H1 (cell line): ENCODE results near the gene TBC1D25. TPM values are rescaled to one million over a fixed set of nuclear protein-coding genes. Genes with fewer than 3 reads are reported as not detected.

Experiments
- CTCF ChIA-PET: fragments of 300-600 bp; sonication (Branson Sonifier 250); formaldehyde crosslinking; loops from one replicate; lab custom pipeline; 2021; ENCODE audit not compliant: partially characterized antibody; lab: Charles Lee
- POLR2A ChIA-PET: fragments of 300-600 bp; sonication (Branson Sonifier 250); formaldehyde crosslinking; loops from one replicate; lab custom pipeline; 2021; ENCODE audit warnings: inconsistent platforms; ENCODE audit not compliant: partially characterized antibody; lab: Charles Lee
- DNase-seq, 2 experiments: peaks; one replicate each; pipeline versions ENCODE4 v3.0.0 to v3.0.0-alpha.2; 2010 to 2022; ENCODE audit warnings: low spot score in 2 of 2, low read depth in 1 of 2, mixed read lengths in 1 of 2
- FAIRE-seq: peaks from 2 replicates; lab custom pipeline; 2011; peaks lifted over from hg19 to GRCh38; lab: Jason Lieb, UNC
- H2AFZ ChIP-seq: 2 replicates; pipeline ENCODE4 v1.8.1; 2012; ENCODE audit warnings: low read length, inconsistent platforms
- H2AK5ac ChIP-seq: 2 replicates; pipeline ENCODE4 v1.6.1; 2013; ENCODE audit warnings: low read depth, low read length
- H2BK120ac ChIP-seq: replicated peaks from 2 replicates; pipeline ENCODE3; 2013; ENCODE audit warnings: low read depth, low read length, inconsistent platforms
- H2BK12ac ChIP-seq: 2 replicates; pipeline ENCODE4 v1.6.1; 2013; ENCODE audit warnings: low read depth, low read length
- H2BK15ac ChIP-seq: 2 replicates; pipeline ENCODE4 v1.6.1; 2013; ENCODE audit warnings: low read length
- H2BK20ac ChIP-seq: 2 replicates; pipeline ENCODE4 v1.6.1; 2013; ENCODE audit warnings: low read length
- H2BK5ac ChIP-seq: 2 replicates; pipeline ENCODE4 v1.6.1; 2013; ENCODE audit warnings: low read depth, low read length
- H3K14ac ChIP-seq: 2 replicates; pipeline ENCODE4 v1.6.1; 2013; ENCODE audit warnings: inconsistent platforms; ENCODE audit not compliant: insufficient read length
- H3K18ac ChIP-seq: 2 replicates; pipeline ENCODE4 v1.6.1; 2013; ENCODE audit warnings: low read length; ENCODE audit errors: extremely low read depth
- H3K23ac ChIP-seq: 2 replicates; pipeline ENCODE4 v1.6.1; 2013; ENCODE audit warnings: inconsistent platforms; ENCODE audit not compliant: insufficient read length
- H3K23me2 ChIP-seq: 2 replicates; pipeline ENCODE4 v1.6.1; 2013; ENCODE audit warnings: low read depth, low read length
- H3K27ac ChIP-seq: 2 replicates; pipeline ENCODE4 v1.6.1; 2011; ENCODE audit warnings: low read depth, low read length, inconsistent platforms
- H3K27me3 ChIP-seq, 4 experiments: replicated peaks in 1 of 4; 1 replicate in 1 of 4; 2 replicates in 3 of 4; pipeline versions ENCODE4 v1.6.1 to v1.8.1; 2011 to 2013; ENCODE audit warnings: low read length in 3 of 4, mild to moderate bottlenecking in 3 of 4, inconsistent platforms in 2 of 4, mixed read lengths in 2 of 4, moderate library complexity in 1 of 4; ENCODE audit not compliant: control insufficient read depth in 3 of 4, insufficient read depth in 3 of 4; ENCODE audit errors: extremely low read depth in 1 of 4
- H3K36me3 ChIP-seq, 4 experiments: 2 replicates each; pipeline versions ENCODE4 v1.6.1 to v1.8.1; 2011 to 2013; ENCODE audit warnings: mild to moderate bottlenecking in 4 of 4, low read length in 3 of 4, moderate library complexity in 2 of 4, control low read depth in 1 of 4, inconsistent platforms in 1 of 4; ENCODE audit not compliant: insufficient read depth in 4 of 4, control insufficient read depth in 2 of 4
- H3K4ac ChIP-seq: replicated peaks from 2 replicates; pipeline ENCODE3; 2013; ENCODE audit warnings: low read length, low read depth, mixed read lengths, inconsistent platforms; ENCODE audit not compliant: insufficient read length
- H3K4me1 ChIP-seq, 4 experiments: replicated peaks in 1 of 4; 1 replicate in 1 of 4; 2 replicates in 3 of 4; pipeline versions ENCODE4 v1.6.1 to v1.8.1; 2011 to 2013; ENCODE audit warnings: low read length in 3 of 4, inconsistent platforms in 2 of 4, mixed read lengths in 1 of 4; ENCODE audit not compliant: insufficient read depth in 4 of 4, control insufficient read depth in 3 of 4
- H3K4me2 ChIP-seq, 2 experiments: 2 replicates each; pipeline versions ENCODE4 v1.6.1 to v1.8.1; 2011 to 2013; ENCODE audit warnings: low read depth in 2 of 2, low read length in 2 of 2, control low read depth in 1 of 2, inconsistent platforms in 1 of 2, mild to moderate bottlenecking in 1 of 2; ENCODE audit not compliant: insufficient read depth in 1 of 2
- H3K4me3 ChIP-seq, 4 experiments: fragments of 200-600, 300-600 bp in 1 of 4; sonication (generic), shearing (Covaris generic), sonication (Bioruptor Twin) in 1 of 4; 2 replicates each; pipeline versions ENCODE4 v1.5.1 to v1.8.1; 2011 to 2016; ENCODE audit warnings: low read length in 4 of 4, low read depth in 3 of 4, control low read depth in 2 of 4, inconsistent platforms in 2 of 4, mild to moderate bottlenecking in 2 of 4, mixed read lengths in 1 of 4, moderate library complexity in 1 of 4; ENCODE audit not compliant: insufficient read depth in 2 of 4; ENCODE audit errors: extremely low read depth in 1 of 4
- H3K56ac ChIP-seq: replicated peaks from 2 replicates; pipeline ENCODE3; 2013; ENCODE audit warnings: low read depth, mild to moderate bottlenecking, mixed read lengths, low read length, inconsistent platforms; ENCODE audit not compliant: insufficient read length
- H3K79me1 ChIP-seq: 2 replicates; pipeline ENCODE4 v1.6.1; 2013; ENCODE audit warnings: low read depth, low read length, control low read depth
- H3K79me2 ChIP-seq, 2 experiments: 2 replicates each; pipeline versions ENCODE4 v1.6.1 to v1.8.1; 2012 to 2013; ENCODE audit warnings: low read length in 2 of 2, mild to moderate bottlenecking in 2 of 2, inconsistent platforms in 1 of 2; ENCODE audit not compliant: insufficient read depth in 2 of 2, control insufficient read depth in 1 of 2
- H3K9ac ChIP-seq, 4 experiments: replicated peaks in 1 of 4; 1 replicate in 1 of 4; 2 replicates in 3 of 4; pipeline versions ENCODE4 v1.6.1 to v1.8.1; 2011 to 2013; ENCODE audit warnings: low read depth in 3 of 4, low read length in 3 of 4, control low read depth in 2 of 4, mild to moderate bottlenecking in 2 of 4, moderate library complexity in 2 of 4, inconsistent platforms in 1 of 4; ENCODE audit errors: extremely low read depth in 1 of 4
- H3K9me3 ChIP-seq, 2 experiments: 2 replicates each; pipeline versions ENCODE4 v1.6.1 to v1.8.1; 2012 to 2013; ENCODE audit warnings: mild to moderate bottlenecking in 2 of 2, moderate library complexity in 2 of 2, control low read depth in 1 of 2, inconsistent platforms in 1 of 2, low read depth in 1 of 2, low read length in 1 of 2, mixed read lengths in 1 of 2; ENCODE audit not compliant: insufficient read depth in 2 of 2
- H4K20me1 ChIP-seq, 2 experiments: replicated peaks in 1 of 2; 2 replicates each; pipeline versions ENCODE3 to v1.8.1; 2011 to 2013; ENCODE audit warnings: inconsistent platforms in 2 of 2, low read length in 2 of 2, mild to moderate bottlenecking in 1 of 2; ENCODE audit not compliant: insufficient read depth in 2 of 2, control insufficient read depth in 1 of 2
- H4K5ac ChIP-seq: 2 replicates; pipeline ENCODE4 v1.6.1; 2013; ENCODE audit warnings: low read length, low read depth, mixed read lengths, inconsistent platforms; ENCODE audit not compliant: insufficient read length
- H4K8ac ChIP-seq: 2 replicates; pipeline ENCODE4 v1.8.0; 2013; ENCODE audit warnings: mild to moderate bottlenecking, moderate library complexity, low read length, inconsistent platforms; ENCODE audit not compliant: insufficient read depth; ENCODE audit errors: extremely low read depth
- H4K91ac ChIP-seq: replicated peaks from 2 replicates; pipeline ENCODE3; 2013; ENCODE audit warnings: low read length, mixed read lengths, inconsistent platforms; ENCODE audit not compliant: insufficient read length
- ATF2 ChIP-seq: IDR thresholded peaks from 2 replicates; pipeline ENCODE4 v1.6.1; 2012; ENCODE audit warnings: low read length, inconsistent platforms
- CBX8 ChIP-seq: fragments of 300-800, 300-1000 bp; sonication (generic); IDR thresholded peaks from 2 replicates; pipeline ENCODE4 v1.7.1; 2016; ENCODE audit warnings: low read depth, low read length, borderline replicate concordance
- E2F6 ChIP-seq: IDR thresholded peaks from 2 replicates; pipeline ENCODE4 v1.6.1; 2012; ENCODE audit warnings: inconsistent platforms
- EP300 ChIP-seq, 2 experiments: IDR thresholded peaks; 1 replicate in 1 of 2; 2 replicates in 1 of 2; pipeline ENCODE4 v1.6.1; 2011 to 2012; ENCODE audit warnings: low read depth in 2 of 2, low read length in 2 of 2, mild to moderate bottlenecking in 2 of 2, borderline replicate concordance in 1 of 2, inconsistent platforms in 1 of 2, moderate library complexity in 1 of 2
- EZH2 ChIP-seq: fragments of 200-600 bp; sonication (generic); IDR thresholded peaks from 2 replicates; pipeline ENCODE4 v1.7.1; 2012; ENCODE audit warnings: low read depth, mild to moderate bottlenecking, moderate library complexity, low read length, inconsistent platforms; ENCODE audit not compliant: severe bottlenecking
- FOSL1 ChIP-seq: IDR thresholded peaks from 2 replicates; pipeline ENCODE4 v1.6.1; 2011; ENCODE audit warnings: mild to moderate bottlenecking, low read depth, low read length, moderate library complexity; ENCODE audit not compliant: insufficient read depth
- POU5F1 ChIP-seq: IDR thresholded peaks from 2 replicates; pipeline ENCODE4 v1.6.1; 2011; ENCODE audit warnings: low read depth, mild to moderate bottlenecking, low read length, moderate library complexity
- SP1 ChIP-seq: IDR thresholded peaks from 2 replicates; pipeline ENCODE4 v1.6.1; 2011; ENCODE audit warnings: low read depth, low read length
- SUZ12 ChIP-seq: fragments of 200-600 bp; sonication (generic); IDR thresholded peaks from 2 replicates; pipeline ENCODE4 v1.6.1; 2012; ENCODE audit warnings: mild to moderate bottlenecking, inconsistent platforms, low read length, moderate library complexity, mixed read lengths
- WGBS, 2 experiments: shearing (Covaris generic) in 1 of 2; methylation state at CpG; one replicate each; pipeline versions ENCODE4 v1.1.6 to v1.1.7; 2013 to 2015; ENCODE audit warnings: low lambda C conversion rate in 2 of 2, mixed read lengths in 2 of 2, inconsistent platforms in 1 of 2, low coverage in 1 of 2, missing lambda C conversion rate in 1 of 2; ENCODE audit not compliant: insufficient replicate concordance in 2 of 2, insufficient coverage in 1 of 2, insufficient read length in 1 of 2; ENCODE audit errors: extremely low coverage in 1 of 2, missing lambda C conversion rate in 1 of 2; 5-methylcytosine and 5-hydroxymethylcytosine counted together
- polyA plus RNA-seq, 7 experiments: library from polyadenylated mRNA; depleted of rRNA in 3 of 7; stranded (reverse) in 5 of 7; unstranded in 2 of 7; fragments of >200 nt in 5 of 7; fragments of 200-250 nt in 2 of 7; gene quantifications; 1 replicate in 5 of 7; 2 replicates in 1 of 7; 4 replicates in 1 of 7; pipeline versions ENCODE4 v1.2.1 to v1.2.3, GENCODE V29; 2011 to 2013; ENCODE audit warnings: missing spikeins in 2 of 7, mixed read lengths in 2 of 7
- total RNA-seq: library from RNA; stranded (reverse); fragmentation: NEBNext Ultra II Directional; extraction: Animal tissue kit (Norgen Biotek cat#: 25700); gene quantifications from 2 replicates; pipeline ENCODE4 v1.2.1, GENCODE V29; 2021

Gene TBC1D25
- total and polyA plus RNA-seq, 2 of the 8 experiments (the other 6 are each of a cell fraction or from before 2014, with no cell fraction given): 6.5 to 6.8 TPM

- H3K18ac ChIP-seq: no peak overlapping the region
- FAIRE-seq: no peak
- no peak overlapping the region for H2BK15ac ChIP-seq
- H2BK12ac ChIP-seq: no peak overlapping the region
- H2BK20ac ChIP-seq: no peak overlapping the region
- no peaks in the 10 kb centered on the region for H3K79me1 ChIP-seq
- no peak overlapping the region for H2AFZ ChIP-seq
- no peak for DNase-seq
- 100% methylated on average over 2 of the region's 14 CpGs; no CpG with 5 or more reads in 1 of the 2 experiments for WGBS, 2 experiments
- H3K36me3 ChIP-seq: peaks cover 0 to 8% (median under 1%) of the 10 kb centered on the region in 4 experiments; a peak in 3 of 8 replicates
- H3K23me2 ChIP-seq: no peaks in the 10 kb centered on the region
- H2BK5ac ChIP-seq: no peak overlapping the region
- no peak overlapping the region for H4K91ac ChIP-seq
- no peak overlapping the region for H3K56ac ChIP-seq
- H3K9ac ChIP-seq: no peak overlapping the region
- no peak overlapping the region for H2AK5ac ChIP-seq
- H3K23ac ChIP-seq: no peak overlapping the region
- no peak overlapping the region for H3K4me3 ChIP-seq
- no peak overlapping the region for H4K8ac ChIP-seq
- H3K27me3 ChIP-seq: no peaks in the 10 kb centered on the region
- H2BK120ac ChIP-seq: no peak overlapping the region
- H3K4ac ChIP-seq: no peak overlapping the region
- H4K5ac ChIP-seq: no peak overlapping the region
- no peak overlapping the region for H3K4me2 ChIP-seq
- ChIA-PET CTCF (no interaction called here), POLR2A (interaction anchor here (2.9 kb wide), 1 partner anchor 14 kb away, joined by 11 read pairs; the partner anchor contains the start of gene RBM3)
- no peak overlapping the region for H3K14ac ChIP-seq
- no peaks in the 10 kb centered on the region for H3K79me2 ChIP-seq
- TF ChIP-seq FOSL1 (no peak), SP1 (no peak), EP300 (IDR thresholded peaks at IDR 0.05; ENCODE audit: borderline replicate concordance in 1 of 2, low read depth in 2 of 2, low read length in 2 of 2) (no peak), POU5F1 (no peak), CBX8 (no peak), EZH2 (no peak), SUZ12 (no peak), ATF2 (no peak), E2F6 (no peak)
- no peaks in the 10 kb centered on the region for H3K9me3 ChIP-seq
- no peaks in the 10 kb centered on the region for H3K4me1 ChIP-seq
- no peaks in the 10 kb centered on the region for H4K20me1 ChIP-seq
- no peak overlapping the region for H3K27ac ChIP-seq
These were observed 20.5 kb downstream of the TBC1D25 start for GRCh38 chrX:48560056-48560455.
